Hepatocyte (in vitro differentiated cells): ENCODE data around the gene PSMA1. TPM values are rescaled to one million over a fixed set of nuclear protein-coding genes. Genes with fewer than 3 reads are reported as not detected.
A peak's percentile ranks its signal among the peaks of the same experiment; 100 is the strongest.

ENCODE experiments used
- DNase-seq: peaks from one replicate; pipeline ENCODE4 v3.0.0-alpha.2; 2016; ENCODE audit warnings: low spot score
- H2AFZ ChIP-seq: fragments of 200-600 bp; sonication (generic); 2 replicates; pipeline ENCODE4 v1.6.0; 2016; ENCODE audit warnings: antibody characterized with exemption, mild to moderate bottlenecking
- H3K27ac ChIP-seq: fragments of 200-600 bp; sonication (generic); 2 replicates; pipeline ENCODE4 v1.5.1; 2016; ENCODE audit warnings: mild to moderate bottlenecking
- H3K27me3 ChIP-seq: fragments of 200-600 bp; sonication (generic); 2 replicates; pipeline ENCODE4 v1.6.1; 2016
- H3K36me3 ChIP-seq: fragments of 200-600 bp; sonication (generic); replicated peaks from 2 replicates; pipeline ENCODE4 v1.5.1; 2016; ENCODE audit warnings: low read depth; ENCODE audit not compliant: insufficient read depth
- H3K4me1 ChIP-seq: fragments of 200-600 bp; sonication (generic); 2 replicates; pipeline ENCODE4 v1.5.1; 2016; ENCODE audit warnings: mild to moderate bottlenecking, moderate library complexity; ENCODE audit not compliant: insufficient read depth
- H3K4me2 ChIP-seq: fragments of 200-600 bp; sonication (generic); 2 replicates; pipeline ENCODE4 v1.6.0; 2016
- H3K4me3 ChIP-seq: fragments of 200-600 bp; sonication (generic); 2 replicates; pipeline ENCODE4 v1.5.1; 2016; ENCODE audit warnings: mild to moderate bottlenecking
- H3K79me2 ChIP-seq: fragments of 200-600 bp; sonication (generic); 2 replicates; pipeline ENCODE4 v1.6.0; 2017; ENCODE audit warnings: mild to moderate bottlenecking
- H3K9me2 ChIP-seq: fragments of 200-600 bp; sonication (generic); replicated peaks from 2 replicates; pipeline ENCODE4 v1.6.0; 2017; ENCODE audit warnings: mild to moderate bottlenecking; ENCODE audit not compliant: insufficient read depth
- H3K9me3 ChIP-seq: fragments of 200-600 bp; sonication (generic); 2 replicates; pipeline ENCODE4 v1.5.1; 2016; ENCODE audit warnings: low read depth, mild to moderate bottlenecking
- H4K20me1 ChIP-seq: fragments of 200-600 bp; sonication (generic); 2 replicates; pipeline ENCODE4 v1.6.0; 2016; ENCODE audit warnings: mild to moderate bottlenecking; ENCODE audit not compliant: insufficient read depth, poor library complexity, severe bottlenecking
- EZH2 ChIP-seq: fragments of 200-600 bp; sonication (generic); IDR thresholded peaks from 2 replicates; pipeline ENCODE4 v1.6.1; 2016; ENCODE audit warnings: antibody characterized with exemption, mild to moderate bottlenecking, borderline replicate concordance
- EZH2phosphoT487 ChIP-seq: fragments of 200-600 bp; sonication (generic); IDR thresholded peaks from one replicate; pipeline ENCODE4 v1.6.1; 2018; ENCODE audit warnings: antibody characterized with exemption, mild to moderate bottlenecking, low read depth, moderate library complexity; ENCODE audit not compliant: unreplicated experiment, severe bottlenecking
- WGBS: methylation state at CpG from one replicate; pipeline ENCODE4 v1.1.6; 2016; ENCODE audit warnings: low lambda C conversion rate; ENCODE audit errors: missing lambda C conversion rate; 5-methylcytosine and 5-hydroxymethylcytosine counted together
- polyA plus RNA-seq: library from polyadenylated mRNA; unstranded; fragments of >200 nt; fragmentation: Nextera tagmentation; extraction: Ambion mirVana; gene quantifications from 2 replicates; pipeline ENCODE4 v1.2.1, GENCODE V29; 2016
- total RNA-seq: library from RNA; depleted of rRNA; stranded (reverse); fragments of >200 nt; gene quantifications from 2 replicates; pipeline ENCODE4 v1.2.3, GENCODE V29; 2014
- TF ChIP-seq, protein P1 (sequence below): fragments of 200-600 bp; sonication (generic); IDR thresholded peaks from 2 replicates; pipeline ENCODE4 v1.5.1; 2016; ENCODE audit warnings: antibody characterized with exemption, mild to moderate bottlenecking; ENCODE audit not compliant: poor library complexity

The PSMA1 gene
- total and polyA plus RNA-seq, 2 experiments from 2014 or later, result 178 to 214 TPM

DNA sequence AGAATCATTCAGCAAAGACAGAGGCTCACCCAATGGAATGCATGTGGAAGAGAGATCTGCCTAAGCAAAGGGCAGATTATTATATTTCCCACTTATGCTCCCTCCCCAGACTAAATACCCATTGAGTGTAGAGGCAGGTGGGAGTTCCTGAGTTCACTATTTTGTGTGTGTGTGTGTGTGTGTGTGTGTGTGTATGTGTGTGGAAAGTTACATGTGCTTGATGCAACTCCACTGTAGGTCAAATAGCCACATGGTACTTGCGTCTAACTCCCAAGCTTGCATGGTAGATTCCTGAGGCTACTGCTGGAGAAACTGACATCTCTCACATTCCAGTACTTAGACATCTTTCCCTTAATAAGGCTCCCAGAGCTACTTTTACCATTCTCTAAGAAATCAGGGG lies 17.2 kb downstream of the PSMA1 start:
- Histone ChIP-seq H3K27me3 (no peaks in the 10 kb centered on the region), H3K36me3 (peaks cover 4% of the 10 kb centered on the region), H4K20me1 (peaks cover 5% of the 10 kb centered on the region), H3K79me2 (peaks cover 16% of the 10 kb centered on the region), H2AFZ (no peak overlapping the region), H3K9me2 (no peaks in the 10 kb centered on the region), H3K9me3 (no peaks in the 10 kb centered on the region), H3K4me3 (no peak overlapping the region), H3K4me1 (peaks cover 8% of the 10 kb centered on the region), H3K4me2 (no peak overlapping the region), H3K27ac (no peak overlapping the region)
- TF ChIP-seq EZH2phosphoT487 (no peak), EZH2 (no peak)
- TF ChIP-seq, protein P1, sequence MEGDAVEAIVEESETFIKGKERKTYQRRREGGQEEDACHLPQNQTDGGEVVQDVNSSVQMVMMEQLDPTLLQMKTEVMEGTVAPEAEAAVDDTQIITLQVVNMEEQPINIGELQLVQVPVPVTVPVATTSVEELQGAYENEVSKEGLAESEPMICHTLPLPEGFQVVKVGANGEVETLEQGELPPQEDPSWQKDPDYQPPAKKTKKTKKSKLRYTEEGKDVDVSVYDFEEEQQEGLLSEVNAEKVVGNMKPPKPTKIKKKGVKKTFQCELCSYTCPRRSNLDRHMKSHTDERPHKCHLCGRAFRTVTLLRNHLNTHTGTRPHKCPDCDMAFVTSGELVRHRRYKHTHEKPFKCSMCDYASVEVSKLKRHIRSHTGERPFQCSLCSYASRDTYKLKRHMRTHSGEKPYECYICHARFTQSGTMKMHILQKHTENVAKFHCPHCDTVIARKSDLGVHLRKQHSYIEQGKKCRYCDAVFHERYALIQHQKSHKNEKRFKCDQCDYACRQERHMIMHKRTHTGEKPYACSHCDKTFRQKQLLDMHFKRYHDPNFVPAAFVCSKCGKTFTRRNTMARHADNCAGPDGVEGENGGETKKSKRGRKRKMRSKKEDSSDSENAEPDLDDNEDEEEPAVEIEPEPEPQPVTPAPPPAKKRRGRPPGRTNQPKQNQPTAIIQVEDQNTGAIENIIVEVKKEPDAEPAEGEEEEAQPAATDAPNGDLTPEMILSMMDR, result no peak
- no peak for DNase-seq
- WGBS, result 79% methylated on average over 1 of the region's 1 CpG

GRCh38 chr11:14502039-14502438 lies 18.1 kb downstream of the PSMA1 start:
- Histone ChIP-seq H3K4me3 (no peak overlapping the region), H3K27me3 (no peaks in the 10 kb centered on the region), H3K36me3 (peaks cover 4% of the 10 kb centered on the region), H3K79me2 (peaks cover 26% of the 10 kb centered on the region), H3K9me3 (no peaks in the 10 kb centered on the region), H3K4me1 (peaks cover 11% of the 10 kb centered on the region), H3K9me2 (no peaks in the 10 kb centered on the region), H4K20me1 (peaks cover 5% of the 10 kb centered on the region), H3K4me2 (no peak overlapping the region), H2AFZ (no peak overlapping the region), H3K27ac (no peak overlapping the region)
- 96% methylated on average over 4 of the region's 4 CpGs for WGBS
- DNase-seq, result no peak
- TF ChIP-seq EZH2 (no peak), EZH2phosphoT487 (no peak)
- TF ChIP-seq, protein P1, result no peak

DNA sequence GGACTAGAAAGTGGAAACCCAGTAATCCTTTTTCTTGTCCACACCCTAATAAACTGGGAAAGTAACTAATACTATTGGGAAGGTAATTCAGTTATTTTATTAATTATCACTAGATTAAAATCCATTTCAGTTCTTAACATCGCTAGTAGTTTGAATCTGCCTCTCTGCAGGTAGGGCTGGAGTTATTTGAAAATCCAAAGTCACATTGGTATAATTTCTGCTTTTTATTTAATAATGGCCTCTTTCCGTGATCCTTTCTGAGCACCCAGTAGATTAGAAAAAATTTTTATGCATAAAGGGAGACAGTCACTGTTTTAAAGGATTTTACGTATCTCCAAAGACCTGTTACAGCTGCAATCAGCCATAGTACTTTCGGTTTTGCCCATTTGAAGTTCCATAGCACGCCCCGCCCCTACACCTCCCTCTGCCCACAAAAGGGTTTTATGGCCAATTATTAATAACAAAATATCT lies 20.0 kb downstream of the PSMA1 start:
- peaks cover 4% of the 10 kb centered on the region for H3K36me3 ChIP-seq
- no peaks in the 10 kb centered on the region for H3K9me2 ChIP-seq
- peak; percentile 63 for DNase-seq
- H3K9me3 ChIP-seq, result no peaks in the 10 kb centered on the region
- H3K27me3 ChIP-seq, result no peaks in the 10 kb centered on the region
- H3K4me3 ChIP-seq, result peak overlapping the region; percentile 32
- peak overlapping the region; percentile 80 for H3K4me2 ChIP-seq
- peaks cover 42% of the 10 kb centered on the region for H3K79me2 ChIP-seq
- 25% methylated on average over 6 of the region's 6 CpGs for WGBS
- peaks cover 9% of the 10 kb centered on the region for H4K20me1 ChIP-seq
- peak overlapping the region; percentile 79 for H2AFZ ChIP-seq
- TF ChIP-seq EZH2 (no peak), EZH2phosphoT487 (no peak)
- TF ChIP-seq, protein P1, result no peak
- peaks cover 11% of the 10 kb centered on the region for H3K4me1 ChIP-seq
- peak overlapping the region; percentile 92 for H3K27ac ChIP-seq
